RWPE2 (cell line): Measurements from ENCODE around the gene MYBPC2.
A peak's percentile ranks its signal among the peaks of the same experiment; 100 is the strongest.

Experiments used
- ATAC-seq: fragments of 200-7000 bp; cut with Tn5 transposase; 3 replicates; pipeline ENCODE4 v1.9.1; 2021; ENCODE audit warnings: low read depth
- DNase-seq: peaks from one replicate; pipeline ENCODE4 v3.0.0-alpha.2; 2020; ENCODE audit warnings: low spot score
- H3K27ac ChIP-seq: fragments of 450-650 bp; 2 replicates; pipeline ENCODE4 v1.5.1; 2017; ENCODE audit warnings: mild to moderate bottlenecking; ENCODE audit not compliant: poor library complexity, severe bottlenecking
- H3K27me3 ChIP-seq: fragments of 250-450 bp; sonication (Bioruptor Pico); 2 replicates; pipeline ENCODE4 v1.5.1; 2021; ENCODE audit warnings: mild to moderate bottlenecking, moderate library complexity; ENCODE audit not compliant: insufficient read depth, poor library complexity, severe bottlenecking
- H3K36me3 ChIP-seq: fragments of 250-450 bp; sonication (Bioruptor Pico); 2 replicates; pipeline ENCODE4 v1.5.1; 2020; ENCODE audit warnings: low read depth, mild to moderate bottlenecking, moderate library complexity
- H3K4me1 ChIP-seq: fragments of 250-450 bp; sonication (Bioruptor Pico); 2 replicates; pipeline ENCODE4 v1.5.1; 2021; ENCODE audit warnings: mild to moderate bottlenecking, moderate library complexity; ENCODE audit not compliant: insufficient read depth, poor library complexity, severe bottlenecking
- H3K4me3 ChIP-seq: fragments of 250-450 bp; sonication (Bioruptor Pico); 2 replicates; pipeline ENCODE4 v1.5.1; 2021; ENCODE audit warnings: mild to moderate bottlenecking, moderate library complexity; ENCODE audit not compliant: severe bottlenecking
- H3K9me3 ChIP-seq: fragments of 250-450 bp; sonication (Bioruptor Pico); 2 replicates; pipeline ENCODE4 v1.5.1; 2021; ENCODE audit warnings: mild to moderate bottlenecking, moderate library complexity; ENCODE audit not compliant: severe bottlenecking
- CTCF ChIP-seq: fragments of 450-650 bp; IDR thresholded peaks from one replicate; pipeline ENCODE4 v1.5.1; 2017; ENCODE audit warnings: mild to moderate bottlenecking, moderate library complexity; ENCODE audit not compliant: poor library complexity, severe bottlenecking

Gene MYBPC2

GRCh38 chr19:50416034-50416977 is 16.4 kb upstream of the MYBPC2 start:
- Histone ChIP-seq H3K9me3 (peaks cover 4% of the 10 kb centered on the region), H3K36me3 (peaks cover 25% of the 10 kb centered on the region), H3K27ac (no peak overlapping the region), H3K4me1 (no peaks in the 10 kb centered on the region), H3K27me3 (peaks cover 17% of the 10 kb centered on the region), H3K4me3 (no peak overlapping the region)
- ATAC-seq (no peak), DNase-seq (no peak)
- no peak for TF ChIP-seq CTCF

GRCh38 chr19:50417111-50418081 is 15.3 kb upstream of the MYBPC2 start:
- no peak overlapping the region for H3K27ac ChIP-seq
- peaks cover 14% of the 10 kb centered on the region for H3K36me3 ChIP-seq
- DNase-seq = no peak

DNA sequence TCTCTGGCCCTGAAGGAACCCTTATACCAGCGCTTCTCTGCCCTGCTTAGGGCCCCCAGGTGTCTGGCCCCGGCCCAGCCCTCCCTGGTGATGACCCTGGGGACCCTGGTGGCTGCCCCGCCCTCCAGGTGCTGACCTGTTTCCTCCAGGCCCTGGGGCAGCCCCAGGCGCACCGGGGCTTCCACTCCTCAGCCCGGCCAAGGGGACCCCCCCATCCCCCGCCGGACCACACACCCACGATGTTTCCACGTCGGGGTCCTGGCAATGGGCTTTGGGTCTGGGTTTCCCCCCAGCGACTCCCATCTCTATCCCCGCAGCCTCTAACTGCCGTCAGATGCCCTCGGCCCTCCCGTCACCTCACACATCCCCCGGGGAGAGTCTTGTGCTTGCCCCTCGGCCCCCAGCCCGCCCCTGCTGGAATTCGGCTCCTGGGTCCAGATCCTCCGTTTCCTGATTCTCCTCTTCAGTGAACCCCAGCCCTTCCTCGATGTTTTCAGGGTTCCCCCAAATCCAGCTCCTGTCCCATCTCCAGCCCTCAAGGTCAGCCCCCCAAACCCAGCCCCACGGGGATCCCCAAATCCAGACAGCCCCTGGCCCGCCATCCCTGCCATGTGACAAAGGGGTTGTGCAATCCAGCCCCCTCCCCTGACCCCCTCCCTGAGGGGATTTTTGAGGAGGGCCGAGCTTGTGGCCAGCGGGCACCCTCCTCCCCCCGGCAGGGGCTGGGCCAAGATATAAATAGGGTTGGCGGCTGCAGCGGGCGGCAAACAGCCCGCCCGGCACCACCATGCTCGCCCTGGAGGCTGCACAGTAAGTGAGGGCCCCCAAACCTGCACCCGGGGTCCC is 14.3 kb upstream of the MYBPC2 start, which contains the start of gene SPIB:
SPIB (plus strand) TSS at position 763 of the 846 bp plus-strand sequence; CDS start at position 788, 25 bp downstream.
- Histone ChIP-seq H3K4me3 (no peak within 1 kb of the TSS), H3K9me3 (no peaks in the 10 kb centered on the region), H3K36me3 (peaks cover 4% of the 10 kb centered on the region), H3K27me3 (peaks cover 17% of the 10 kb centered on the region), H3K27ac (no peak within 1 kb of the TSS), H3K4me1 (no peaks in the 10 kb centered on the region)
- DNase-seq (no peak), ATAC-seq (0 out of 3 replicates have a peak, but pooled peaks have one; percentile 5)
- TF ChIP-seq CTCF = no peak

More at GRCh38 chr19:50417111-50418081, 15.3 kb upstream of the MYBPC2 start:
- peaks cover under 1% of the 10 kb centered on the region for H3K9me3 ChIP-seq
- H3K4me1 ChIP-seq = no peaks in the 10 kb centered on the region
- H3K27me3 ChIP-seq = peaks cover 17% of the 10 kb centered on the region
- H3K4me3 ChIP-seq = no peak overlapping the region
- ATAC-seq = peak; percentile 4; the same call in 1 of the 3 replicates
- no peak for TF ChIP-seq CTCF

- ATAC-seq (no peak), DNase-seq (no peak)
- no peak overlapping the region for H3K4me3 ChIP-seq
- no peak overlapping the region for H3K27ac ChIP-seq
- no peaks in the 10 kb centered on the region for H3K9me3 ChIP-seq
- no peak for TF ChIP-seq CTCF
- H3K4me1 ChIP-seq = no peaks in the 10 kb centered on the region
- peaks cover 4% of the 10 kb centered on the region; the same call in 1 of the 2 replicates for H3K36me3 ChIP-seq
- H3K27me3 ChIP-seq = peaks cover 17% of the 10 kb centered on the region
Observed at GRCh38 chr19:50419022-50419579, 13.6 kb upstream of the MYBPC2 start.
